Spleen (tissue), 11 donors: ENCODE data around the gene MIDN. TPM values are rescaled to one million over a fixed set of nuclear protein-coding genes. Genes with fewer than 3 reads are reported as not detected.

Experiments used
- DNase-seq: peaks from one replicate; pipeline ENCODE4 v3.0.0-alpha.2; 2020
- H3K27ac ChIP-seq, 8 donors: fragments of 200-600 bp; sonication (generic) in 7 of 8; 1 replicate in 4 of 8; 2 replicates in 4 of 8; pipeline versions ENCODE4 v1.5.0 to v1.8.0; 2016 to 2021; ENCODE audit warnings: inconsistent platforms in 4 of 8, mild to moderate bottlenecking in 4 of 8, moderate library complexity in 1 of 8
- H3K27me3 ChIP-seq, 7 donors: fragments of 200-600 bp; sonication (generic) in 6 of 7; replicated peaks in 1 of 7; 1 replicate in 4 of 7; 2 replicates in 3 of 7; pipeline versions ENCODE4 v1.5.0 to v1.8.0; 2016 to 2021; ENCODE audit warnings: inconsistent platforms in 3 of 7, mild to moderate bottlenecking in 1 of 7
- H3K36me3 ChIP-seq, 6 donors: fragments of 200-600 bp; sonication (generic) in 5 of 6; 1 replicate in 4 of 6; 2 replicates in 2 of 6; pipeline versions ENCODE4 v1.5.0 to v1.8.0; 2016 to 2021; ENCODE audit warnings: inconsistent platforms in 2 of 6
- H3K4me1 ChIP-seq, 6 donors: fragments of 200-600 bp; sonication (generic) in 5 of 6; 1 replicate in 3 of 6; 2 replicates in 3 of 6; pipeline versions ENCODE4 v1.5.0 to v1.8.0; 2016 to 2021; ENCODE audit warnings: inconsistent platforms in 3 of 6
- H3K4me3 ChIP-seq, 8 donors: fragments of 200-600 bp; sonication (generic) in 7 of 8; 1 replicate in 4 of 8; 2 replicates in 4 of 8; pipeline versions ENCODE4 v1.5.0 to v1.8.0; 2016 to 2021; ENCODE audit warnings: inconsistent platforms in 4 of 8, mild to moderate bottlenecking in 4 of 8, moderate library complexity in 2 of 8
- H3K9me3 ChIP-seq, 8 donors: fragments of 200-600 bp; sonication (generic) in 7 of 8; 1 replicate in 4 of 8; 2 replicates in 4 of 8; pipeline versions ENCODE4 v1.5.0 to v1.8.0; 2016 to 2021; ENCODE audit warnings: inconsistent platforms in 4 of 8
- POLR2A ChIP-seq, 3 donors: fragments of 450-650 bp; IDR thresholded peaks; one replicate each; pipeline ENCODE4 v1.5.1; 2017; ENCODE audit warnings: antibody characterized with exemption in 3 of 3, mild to moderate bottlenecking in 1 of 3
- POLR2AphosphoS5 ChIP-seq, 3 donors: sonication (generic); formaldehyde crosslinking; IDR thresholded peaks; one replicate each; pipeline ENCODE4 v1.5.1; 2017; ENCODE audit warnings: antibody characterized with exemption in 3 of 3
- WGBS, 5 donors: extraction: QIAGEN DNeasy Blood & Tissue Kit in 3 of 5; methylation state at CpG; one replicate each; pipeline versions ENCODE4 v1.1.5 to v1.1.7; 2013 to 2018; 5-methylcytosine and 5-hydroxymethylcytosine counted together
- intact Hi-C: fragments of 100-400 bp; cut with DNase I; formaldehyde crosslinking; loops from one replicate; pipeline ENCODE4 v1.15.0; 2023; ENCODE audit warnings: low total_unique reads
- polyA plus RNA-seq, 3 donors: library from polyadenylated mRNA; stranded (reverse); fragments of 200-250 nt; gene quantifications; one replicate each; pipeline ENCODE4 v1.2.1, GENCODE V29; 2013
- total RNA-seq, 7 donors: library from RNA; depleted of rRNA in 3 of 7; stranded (reverse); fragments of >200 nt in 3 of 7; fragmentation: NEBNext Ultra II Directional in 4 of 7; extraction: Animal tissue kit (Norgen Biotek cat#: 25700) in 4 of 7; gene quantifications; one replicate each; pipeline versions ENCODE4 v1.1.0 to v1.2.1, GENCODE V29; 2016 to 2021
- TF ChIP-seq, protein P1 (sequence below), 11 experiments: fragments of 200-600 bp in 7 of 11; fragments of 450-650 bp in 4 of 11; sonication (generic) in 4 of 11; IDR thresholded peaks in 8 of 11; conservative IDR thresholded peaks in 3 of 11; 1 replicate in 7 of 11; 2 replicates in 4 of 11; pipeline versions ENCODE4 v1.4.0 to v1.8.0; 2016 to 2021; ENCODE audit warnings: antibody characterized with exemption in 11 of 11, inconsistent platforms in 4 of 11, mild to moderate bottlenecking in 1 of 11
- donor health status: healthy with polysubstance abuse.
- donor health status: DM: no; HTN: no; CAD: no; lungs with moderate emphysema.
- donor health status: DM: no; HTN: no; CAD: no.
- donor health status: Bipolar disorder and iron deficiency.
- donor health status: healthy.
- donor health status: DM: no; HTN: no; CAD: no.
- donor health status: DM: yes; HTN: yes; CAD: no.

MIDN gene
- total and polyA plus RNA-seq, 10 donors, result 16.5 to 223 (median 86.7) TPM

DNA sequence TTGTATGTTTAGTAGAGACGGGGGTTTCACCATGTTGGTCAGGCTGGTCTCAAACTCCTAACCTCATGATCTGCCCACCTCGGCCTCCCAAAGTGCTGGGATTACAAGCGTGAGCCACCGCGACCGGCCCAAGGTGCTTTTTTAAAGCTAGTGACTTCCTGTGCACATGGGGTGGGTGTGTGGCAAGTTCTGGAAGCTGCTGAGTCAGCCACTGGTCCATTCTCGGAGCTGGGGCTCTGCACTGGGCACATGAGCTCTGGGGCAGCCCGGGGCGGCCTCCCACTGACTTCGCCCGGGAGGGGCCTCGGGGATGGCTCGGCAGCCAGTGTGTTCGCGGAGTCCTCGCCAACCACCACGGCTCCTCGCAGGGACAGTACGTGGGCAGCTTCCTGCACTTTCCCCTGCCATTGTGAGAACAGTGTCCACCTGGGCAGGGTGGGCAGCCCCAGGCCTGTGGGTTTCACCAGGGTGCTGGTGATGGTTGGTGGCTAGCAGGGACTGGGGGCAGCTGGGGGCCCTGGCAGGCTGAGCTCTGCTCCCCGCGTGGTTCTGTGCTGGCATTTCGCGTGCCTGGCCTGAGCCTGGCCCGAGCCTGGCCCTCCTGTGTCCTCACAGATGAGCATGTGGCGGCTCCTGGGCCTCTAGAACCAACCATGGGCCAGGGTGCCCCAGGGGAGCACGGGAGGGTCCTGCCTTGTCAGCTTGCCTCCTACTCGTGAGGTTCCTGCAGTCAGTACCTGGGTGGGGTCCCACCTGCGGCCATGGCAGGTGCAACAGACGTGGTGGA lies 22.8 kb upstream of the MIDN start:
- TF ChIP-seq, protein P1, sequence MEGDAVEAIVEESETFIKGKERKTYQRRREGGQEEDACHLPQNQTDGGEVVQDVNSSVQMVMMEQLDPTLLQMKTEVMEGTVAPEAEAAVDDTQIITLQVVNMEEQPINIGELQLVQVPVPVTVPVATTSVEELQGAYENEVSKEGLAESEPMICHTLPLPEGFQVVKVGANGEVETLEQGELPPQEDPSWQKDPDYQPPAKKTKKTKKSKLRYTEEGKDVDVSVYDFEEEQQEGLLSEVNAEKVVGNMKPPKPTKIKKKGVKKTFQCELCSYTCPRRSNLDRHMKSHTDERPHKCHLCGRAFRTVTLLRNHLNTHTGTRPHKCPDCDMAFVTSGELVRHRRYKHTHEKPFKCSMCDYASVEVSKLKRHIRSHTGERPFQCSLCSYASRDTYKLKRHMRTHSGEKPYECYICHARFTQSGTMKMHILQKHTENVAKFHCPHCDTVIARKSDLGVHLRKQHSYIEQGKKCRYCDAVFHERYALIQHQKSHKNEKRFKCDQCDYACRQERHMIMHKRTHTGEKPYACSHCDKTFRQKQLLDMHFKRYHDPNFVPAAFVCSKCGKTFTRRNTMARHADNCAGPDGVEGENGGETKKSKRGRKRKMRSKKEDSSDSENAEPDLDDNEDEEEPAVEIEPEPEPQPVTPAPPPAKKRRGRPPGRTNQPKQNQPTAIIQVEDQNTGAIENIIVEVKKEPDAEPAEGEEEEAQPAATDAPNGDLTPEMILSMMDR (IDR thresholded peaks at IDR 0.05 in 8 of 11, conservative IDR thresholded peaks at IDR 0.05 in 3 of 11), result no peak
- TF ChIP-seq POLR2A (IDR thresholded peaks at IDR 0.05) (no peak), POLR2AphosphoS5 (IDR thresholded peaks at IDR 0.05) (no peak)
- Histone ChIP-seq H3K27me3 (no peaks in the 10 kb centered on the region), H3K4me1 (peaks cover 2 to 34% (median 21%) of the 10 kb centered on the region in 6 donors), H3K36me3 (peaks cover 0 to 81% (median 73%) of the 10 kb centered on the region in 6 donors), H3K4me3 (no peak overlapping the region), H3K9me3 (no peaks in the 10 kb centered on the region), H3K27ac (no peak overlapping the region)
- WGBS, 5 donors, result 68 to 88% (median 81%) methylated on average over 13 to 29 of the region's 29 CpGs
- intact Hi-C loops, result no loop called here
- DNase-seq, result no peak

DNA sequence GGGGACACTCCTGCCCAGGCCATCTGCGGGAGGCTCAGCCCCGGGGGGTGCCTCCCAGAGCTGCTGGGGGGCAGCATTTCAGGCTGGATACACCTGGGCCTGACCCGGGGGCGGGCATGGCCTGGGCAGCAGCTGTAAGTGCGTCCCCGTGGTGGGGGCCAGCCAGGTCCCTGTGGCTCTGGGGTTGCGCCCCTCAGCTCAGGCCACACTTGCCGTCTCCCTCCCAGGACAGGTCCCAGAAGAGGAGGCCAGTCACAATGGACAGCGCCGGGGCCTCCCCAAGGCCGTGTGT lies 22.2 kb upstream of the MIDN start:
- H3K27me3 ChIP-seq, result no peaks in the 10 kb centered on the region
- no peak for DNase-seq
- peaks cover 2 to 28% (median 17%) of the 10 kb centered on the region in 6 donors for H3K4me1 ChIP-seq
- H3K27ac ChIP-seq, result no peak overlapping the region
- H3K9me3 ChIP-seq, result no peaks in the 10 kb centered on the region
- 91 to 98% (median 93%) methylated on average over 3 to 11 of the region's 11 CpGs for WGBS, 5 donors
- intact Hi-C loops, result no loop called here
- H3K36me3 ChIP-seq, result peaks cover 0 to 76% (median 67%) of the 10 kb centered on the region in 6 donors
- TF ChIP-seq, protein P1 (IDR thresholded peaks at IDR 0.05 in 8 of 11, conservative IDR thresholded peaks at IDR 0.05 in 3 of 11), result no peak
- TF ChIP-seq POLR2A (IDR thresholded peaks at IDR 0.05), result no peak
- no peak for TF ChIP-seq POLR2AphosphoS5 (IDR thresholded peaks at IDR 0.05)
- no peak overlapping the region for H3K4me3 ChIP-seq

DNA sequence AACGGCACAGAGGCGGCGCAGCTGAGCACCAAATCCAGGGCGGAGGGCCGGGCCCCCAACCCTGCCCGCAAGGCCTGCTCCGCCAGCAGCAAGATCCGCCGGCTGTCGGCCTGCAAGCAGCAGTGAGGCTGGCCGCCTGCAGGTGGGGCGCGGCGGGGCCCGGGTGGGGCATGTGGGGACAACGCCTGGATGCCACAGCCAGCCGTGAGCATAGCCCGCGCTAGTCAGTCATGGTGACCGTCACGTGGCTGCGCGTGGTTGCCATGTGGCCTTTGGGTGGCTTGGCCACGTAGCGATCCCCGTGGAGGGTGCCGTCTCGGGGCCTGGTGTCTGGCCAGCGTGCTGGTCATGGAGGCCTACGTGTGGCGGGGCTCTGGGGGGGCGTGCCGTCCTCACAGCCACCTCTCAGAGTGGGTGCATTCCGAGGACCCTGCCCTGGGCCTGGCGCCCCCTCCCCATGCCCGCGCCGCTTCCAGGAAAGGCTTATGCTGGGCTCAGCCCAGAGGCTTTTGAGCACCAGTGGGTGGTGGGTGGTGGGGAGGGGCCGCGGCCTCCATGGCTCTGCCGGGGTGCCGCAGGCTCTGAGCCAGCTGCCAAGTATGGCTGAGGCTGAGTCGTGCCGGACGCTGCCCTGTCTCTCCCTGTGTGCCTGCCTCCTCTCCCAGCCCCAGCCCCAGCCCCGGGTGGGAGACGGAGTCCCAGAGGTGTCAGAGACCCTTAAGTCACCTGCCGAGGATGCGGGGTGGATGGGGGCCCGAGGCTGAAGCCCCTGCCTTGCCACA lies 21.7 kb upstream of the MIDN start:
- no peaks in the 10 kb centered on the region for H3K27me3 ChIP-seq
- TF ChIP-seq POLR2A (IDR thresholded peaks at IDR 0.05) (no peak), POLR2AphosphoS5 (IDR thresholded peaks at IDR 0.05) (peak in 1 of 3 donors; percentile 46)
- TF ChIP-seq, protein P1 (IDR thresholded peaks at IDR 0.05 in 8 of 11, conservative IDR thresholded peaks at IDR 0.05 in 3 of 11), result no peak
- intact Hi-C loops, result no loop called here
- DNase-seq, result no peak
- no peaks in the 10 kb centered on the region for H3K9me3 ChIP-seq
- H3K27ac ChIP-seq, result no peak overlapping the region
- WGBS, 5 donors, result 94 to 96% (median 96%) methylated on average over 17 to 50 of the region's 50 CpGs
- peaks cover under 1 to 25% (median 13%) of the 10 kb centered on the region in 6 donors for H3K4me1 ChIP-seq
- no peak overlapping the region for H3K4me3 ChIP-seq
- H3K36me3 ChIP-seq, result peaks cover 0 to 71% (median 63%) of the 10 kb centered on the region in 6 donors
